ENCODE measurements around the gene ATP6V0A1.

DNA sequence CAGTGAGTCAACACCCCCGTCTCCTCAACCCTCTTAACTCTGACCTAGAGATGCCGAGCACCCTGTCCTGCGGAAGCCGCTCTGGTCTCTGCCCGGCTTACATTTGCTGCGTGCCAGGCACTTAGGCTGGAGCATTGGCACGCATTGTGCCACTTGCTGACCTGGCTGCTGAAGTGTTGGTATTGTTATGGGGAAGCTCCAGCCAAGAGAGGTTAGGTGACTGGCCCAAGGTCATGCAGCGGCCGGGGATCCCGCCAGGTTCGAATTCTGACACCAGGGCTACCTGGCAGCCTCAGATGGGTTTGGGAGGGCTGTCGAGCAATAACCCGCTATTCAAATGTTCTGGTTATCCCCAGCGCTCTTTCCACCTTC lies 89.0 kb downstream of the ATP6V0A1 start:
- TF ChIP-seq, protein P1, sequence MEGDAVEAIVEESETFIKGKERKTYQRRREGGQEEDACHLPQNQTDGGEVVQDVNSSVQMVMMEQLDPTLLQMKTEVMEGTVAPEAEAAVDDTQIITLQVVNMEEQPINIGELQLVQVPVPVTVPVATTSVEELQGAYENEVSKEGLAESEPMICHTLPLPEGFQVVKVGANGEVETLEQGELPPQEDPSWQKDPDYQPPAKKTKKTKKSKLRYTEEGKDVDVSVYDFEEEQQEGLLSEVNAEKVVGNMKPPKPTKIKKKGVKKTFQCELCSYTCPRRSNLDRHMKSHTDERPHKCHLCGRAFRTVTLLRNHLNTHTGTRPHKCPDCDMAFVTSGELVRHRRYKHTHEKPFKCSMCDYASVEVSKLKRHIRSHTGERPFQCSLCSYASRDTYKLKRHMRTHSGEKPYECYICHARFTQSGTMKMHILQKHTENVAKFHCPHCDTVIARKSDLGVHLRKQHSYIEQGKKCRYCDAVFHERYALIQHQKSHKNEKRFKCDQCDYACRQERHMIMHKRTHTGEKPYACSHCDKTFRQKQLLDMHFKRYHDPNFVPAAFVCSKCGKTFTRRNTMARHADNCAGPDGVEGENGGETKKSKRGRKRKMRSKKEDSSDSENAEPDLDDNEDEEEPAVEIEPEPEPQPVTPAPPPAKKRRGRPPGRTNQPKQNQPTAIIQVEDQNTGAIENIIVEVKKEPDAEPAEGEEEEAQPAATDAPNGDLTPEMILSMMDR (IDR thresholded peaks at IDR 0.05) = no peak
- TF ChIP-seq POLR2A (IDR thresholded peaks at IDR 0.05) = no peak

Data from tibial nerve (tissue), 3 donors.